ENCODE results near the gene PDXDC1.
"Not testable (repeated sequence)": the region's sequence is repeated elsewhere in the genome, so short reads cannot be mapped to it uniquely, and the experiment has no call there.

PDXDC1 gene

GRCh38 chr16:15015671-15016070 is 40.8 kb downstream of the PDXDC1 start:
- not testable (repeated sequence) for H3K9me3 ChIP-seq (ENCODE audit: control insufficient read depth in 2 of 2, low read length in 2 of 2); H3K4me3 ChIP-seq (ENCODE audit: low read length in 2 of 2); H3K27ac ChIP-seq (ENCODE audit: low read depth in 2 of 2, low read length in 2 of 2); H3K4me1 ChIP-seq (ENCODE audit: control insufficient read depth in 2 of 2, insufficient read depth in 2 of 2, low read length in 2 of 2); H3K9ac ChIP-seq (ENCODE audit: low read depth in 1 of 2, low read length in 2 of 2); H3K27me3 ChIP-seq (ENCODE audit: control insufficient read depth in 2 of 2, insufficient read depth in 2 of 2, low read length in 2 of 2)
- H3K36me3 ChIP-seq (ENCODE audit: control insufficient read depth in 2 of 2, insufficient read depth in 2 of 2, low read length in 2 of 2): peaks cover 37 to 42% of the 10 kb centered on the region in 2 donors

GRCh38 chr16:15016354-15016753 is 41.5 kb downstream of the PDXDC1 start:
- not testable (repeated sequence) for H3K4me1 ChIP-seq (ENCODE audit: control insufficient read depth in 2 of 2, insufficient read depth in 2 of 2, low read length in 2 of 2); H3K9me3 ChIP-seq (ENCODE audit: control insufficient read depth in 2 of 2, low read length in 2 of 2); H3K4me3 ChIP-seq (ENCODE audit: low read length in 2 of 2); H3K27ac ChIP-seq (ENCODE audit: low read depth in 2 of 2, low read length in 2 of 2); H3K9ac ChIP-seq (ENCODE audit: low read depth in 1 of 2, low read length in 2 of 2); H3K27me3 ChIP-seq (ENCODE audit: control insufficient read depth in 2 of 2, insufficient read depth in 2 of 2, low read length in 2 of 2)
- H3K36me3 ChIP-seq (ENCODE audit: control insufficient read depth in 2 of 2, insufficient read depth in 2 of 2, low read length in 2 of 2): peaks cover 35 to 39% of the 10 kb centered on the region in 2 donors

DNA sequence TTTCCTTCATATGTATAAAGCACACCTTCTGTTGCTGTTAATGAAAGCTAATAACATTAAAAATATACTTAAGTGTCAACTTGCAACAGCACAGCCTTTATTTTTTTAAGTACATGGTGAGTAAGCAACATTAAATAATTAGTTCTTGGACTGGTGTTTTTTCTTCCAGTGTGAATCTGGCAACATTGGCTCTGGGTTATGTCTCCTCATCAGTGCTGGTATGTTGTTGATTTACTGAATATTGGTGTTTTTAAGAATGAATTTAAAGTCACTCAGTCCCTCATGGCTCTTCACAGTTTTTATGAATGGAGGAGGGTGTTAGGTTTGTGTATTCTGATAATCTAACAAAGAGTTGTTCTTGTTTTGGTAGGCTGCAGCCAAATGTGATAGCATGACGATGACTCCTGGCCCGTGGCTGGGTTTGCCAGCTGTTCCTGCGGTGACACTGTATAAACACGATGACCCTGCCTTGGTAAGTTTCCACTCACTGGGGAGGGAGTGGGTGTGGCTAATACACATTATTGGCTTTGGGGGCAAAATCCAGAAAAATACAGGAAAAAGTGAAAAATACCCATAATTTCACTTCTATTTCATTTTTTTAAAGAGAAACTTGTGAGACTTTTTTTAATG is 42.2 kb downstream of the PDXDC1 start:
- H3K27me3 ChIP-seq (ENCODE audit: control insufficient read depth in 2 of 2, insufficient read depth in 2 of 2, low read length in 2 of 2); H3K9ac ChIP-seq (ENCODE audit: low read depth in 1 of 2, low read length in 2 of 2); H3K4me3 ChIP-seq (ENCODE audit: low read length in 2 of 2); H3K27ac ChIP-seq (ENCODE audit: low read depth in 2 of 2, low read length in 2 of 2); H3K4me1 ChIP-seq (ENCODE audit: control insufficient read depth in 2 of 2, insufficient read depth in 2 of 2, low read length in 2 of 2); H3K9me3 ChIP-seq (ENCODE audit: control insufficient read depth in 2 of 2, low read length in 2 of 2): not testable (repeated sequence)
- H3K36me3 ChIP-seq (ENCODE audit: control insufficient read depth in 2 of 2, insufficient read depth in 2 of 2, low read length in 2 of 2): peaks cover 38 to 44% of the 10 kb centered on the region in 2 donors

DNA sequence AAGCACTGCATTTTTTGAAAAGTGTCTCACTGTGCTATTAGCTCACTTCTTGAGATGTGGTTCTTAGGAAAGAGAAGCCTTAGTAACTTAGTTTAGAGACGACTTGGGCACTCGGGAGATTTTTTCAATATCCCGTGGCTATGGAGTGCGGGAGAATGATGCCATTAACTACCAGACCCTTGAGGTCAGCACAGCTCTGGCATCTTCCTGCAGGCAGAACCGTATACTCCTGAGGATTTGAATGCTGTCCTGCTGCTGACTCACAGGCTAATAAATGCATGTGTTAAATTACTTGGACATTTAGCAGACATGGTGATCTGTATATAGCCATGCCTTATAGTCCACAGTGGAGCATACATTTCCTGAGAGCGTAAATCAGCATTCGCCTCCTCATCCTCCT is 46.6 kb downstream of the PDXDC1 start:
- not testable (repeated sequence) for H3K27me3 ChIP-seq (ENCODE audit: control insufficient read depth in 2 of 2, insufficient read depth in 2 of 2, low read length in 2 of 2); H3K4me3 ChIP-seq (ENCODE audit: low read length in 2 of 2); H3K9me3 ChIP-seq (ENCODE audit: control insufficient read depth in 2 of 2, low read length in 2 of 2); H3K27ac ChIP-seq (ENCODE audit: low read depth in 2 of 2, low read length in 2 of 2); H3K4me1 ChIP-seq (ENCODE audit: control insufficient read depth in 2 of 2, insufficient read depth in 2 of 2, low read length in 2 of 2); H3K9ac ChIP-seq (ENCODE audit: low read depth in 1 of 2, low read length in 2 of 2)
- H3K36me3 ChIP-seq (ENCODE audit: control insufficient read depth in 2 of 2, insufficient read depth in 2 of 2, low read length in 2 of 2): peaks cover 58% of the 10 kb centered on the region in 2 donors

- H3K4me1 ChIP-seq (ENCODE audit: control insufficient read depth in 2 of 2, insufficient read depth in 2 of 2, low read length in 2 of 2); H3K27me3 ChIP-seq (ENCODE audit: control insufficient read depth in 2 of 2, insufficient read depth in 2 of 2, low read length in 2 of 2); H3K9me3 ChIP-seq (ENCODE audit: control insufficient read depth in 2 of 2, low read length in 2 of 2); H3K9ac ChIP-seq (ENCODE audit: low read depth in 1 of 2, low read length in 2 of 2); H3K27ac ChIP-seq (ENCODE audit: low read depth in 2 of 2, low read length in 2 of 2); H3K4me3 ChIP-seq (ENCODE audit: low read length in 2 of 2): not testable (repeated sequence)
- peaks cover 57 to 58% of the 10 kb centered on the region in 2 donors for H3K36me3 ChIP-seq (ENCODE audit: control insufficient read depth in 2 of 2, insufficient read depth in 2 of 2, low read length in 2 of 2)
These were observed 47.4 kb downstream of the PDXDC1 start for GRCh38 chr16:15022194-15022593.

DNA sequence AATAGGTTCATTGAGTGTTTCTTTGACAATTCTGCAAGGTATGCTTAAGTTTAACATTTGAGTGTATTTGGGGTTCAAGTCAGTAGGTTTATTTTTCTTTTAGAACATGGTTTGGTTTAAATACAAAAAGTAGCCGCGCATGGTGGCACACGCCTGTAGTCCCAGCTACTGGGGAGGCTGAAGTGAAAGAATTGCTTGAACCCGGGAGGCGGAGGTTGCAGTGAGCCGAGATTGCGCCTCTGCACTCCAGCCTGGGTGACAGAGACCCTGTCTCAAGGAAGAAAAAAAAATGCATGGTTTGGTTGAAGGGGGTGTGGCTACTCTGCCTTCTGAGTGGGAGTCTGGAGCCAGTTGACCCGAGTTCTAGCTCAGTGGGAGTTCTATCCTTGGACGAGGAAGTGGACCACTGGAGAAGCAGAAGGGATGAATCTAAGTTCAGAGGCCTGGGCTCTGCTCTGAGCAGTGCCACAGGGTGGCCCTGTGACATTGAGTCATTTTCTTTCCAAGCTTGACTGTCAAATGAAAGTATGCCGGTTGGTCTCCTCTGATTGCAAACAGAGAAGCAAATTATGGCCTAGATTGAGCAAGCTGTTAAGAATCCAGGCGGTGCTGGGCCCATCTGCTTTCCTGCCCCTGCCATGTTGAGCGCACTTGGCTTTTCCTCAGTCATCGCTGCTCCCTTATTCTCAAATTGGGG is 48.7 kb downstream of the PDXDC1 start:
- not testable (repeated sequence) for H3K27me3 ChIP-seq (ENCODE audit: control insufficient read depth in 2 of 2, insufficient read depth in 2 of 2, low read length in 2 of 2); H3K9me3 ChIP-seq (ENCODE audit: control insufficient read depth in 2 of 2, low read length in 2 of 2); H3K4me3 ChIP-seq (ENCODE audit: low read length in 2 of 2); H3K9ac ChIP-seq (ENCODE audit: low read depth in 1 of 2, low read length in 2 of 2); H3K4me1 ChIP-seq (ENCODE audit: control insufficient read depth in 2 of 2, insufficient read depth in 2 of 2, low read length in 2 of 2); H3K27ac ChIP-seq (ENCODE audit: low read depth in 2 of 2, low read length in 2 of 2)
- H3K36me3 ChIP-seq (ENCODE audit: control insufficient read depth in 2 of 2, insufficient read depth in 2 of 2, low read length in 2 of 2): peaks cover 58 to 61% of the 10 kb centered on the region in 2 donors

GRCh38 chr16:15024858-15025199 is 50.0 kb downstream of the PDXDC1 start:
- not testable (repeated sequence) for H3K4me1 ChIP-seq (ENCODE audit: control insufficient read depth in 2 of 2, insufficient read depth in 2 of 2, low read length in 2 of 2); H3K9ac ChIP-seq (ENCODE audit: low read depth in 1 of 2, low read length in 2 of 2); H3K4me3 ChIP-seq (ENCODE audit: low read length in 2 of 2); H3K27me3 ChIP-seq (ENCODE audit: control insufficient read depth in 2 of 2, insufficient read depth in 2 of 2, low read length in 2 of 2); H3K9me3 ChIP-seq (ENCODE audit: control insufficient read depth in 2 of 2, low read length in 2 of 2)
- peaks cover 60% of the 10 kb centered on the region in 2 donors for H3K36me3 ChIP-seq (ENCODE audit: control insufficient read depth in 2 of 2, insufficient read depth in 2 of 2, low read length in 2 of 2)
- H3K27ac ChIP-seq (ENCODE audit: low read depth in 2 of 2, low read length in 2 of 2): peak overlapping the region in 1 of 2 donors; percentile 49

- H3K9ac ChIP-seq (ENCODE audit: low read depth in 1 of 2, low read length in 2 of 2); H3K4me3 ChIP-seq (ENCODE audit: low read length in 2 of 2); H3K9me3 ChIP-seq (ENCODE audit: control insufficient read depth in 2 of 2, low read length in 2 of 2); H3K4me1 ChIP-seq (ENCODE audit: control insufficient read depth in 2 of 2, insufficient read depth in 2 of 2, low read length in 2 of 2); H3K27me3 ChIP-seq (ENCODE audit: control insufficient read depth in 2 of 2, insufficient read depth in 2 of 2, low read length in 2 of 2): not testable (repeated sequence)
- Histone ChIP-seq H3K36me3 (ENCODE audit: control insufficient read depth in 2 of 2, insufficient read depth in 2 of 2, low read length in 2 of 2) (peaks cover 59 to 61% of the 10 kb centered on the region in 2 donors), H3K27ac (ENCODE audit: low read depth in 2 of 2, low read length in 2 of 2) (peak overlapping the region; percentile 49 to 62)
These were observed 50.6 kb downstream of the PDXDC1 start for GRCh38 chr16:15025234-15025951.

DNA sequence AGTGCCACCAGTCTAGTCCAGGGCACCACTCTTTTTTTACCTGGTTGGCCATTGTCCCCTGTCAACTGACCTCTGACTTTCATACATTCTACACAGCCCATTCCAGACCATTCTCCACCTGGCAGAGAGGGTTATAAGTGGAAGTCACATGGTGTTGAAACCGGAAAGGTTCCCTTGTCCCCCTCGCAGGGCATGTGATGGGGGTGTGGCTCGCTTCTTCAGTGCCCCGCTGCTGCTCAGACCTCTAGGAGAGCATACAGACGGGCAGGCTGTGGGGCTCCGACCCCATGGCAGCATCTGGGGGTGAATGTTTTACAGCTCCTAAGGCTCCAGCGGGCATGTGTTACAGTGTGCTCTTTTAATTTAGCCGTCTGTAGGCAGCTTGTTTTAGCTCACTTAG is 52.2 kb downstream of the PDXDC1 start:
- H3K27ac ChIP-seq (ENCODE audit: low read depth in 2 of 2, low read length in 2 of 2); H3K9me3 ChIP-seq (ENCODE audit: control insufficient read depth in 2 of 2, low read length in 2 of 2); H3K9ac ChIP-seq (ENCODE audit: low read depth in 1 of 2, low read length in 2 of 2); H3K4me3 ChIP-seq (ENCODE audit: low read length in 2 of 2); H3K27me3 ChIP-seq (ENCODE audit: control insufficient read depth in 2 of 2, insufficient read depth in 2 of 2, low read length in 2 of 2); H3K4me1 ChIP-seq (ENCODE audit: control insufficient read depth in 2 of 2, insufficient read depth in 2 of 2, low read length in 2 of 2): not testable (repeated sequence)
- peaks cover 64 to 65% of the 10 kb centered on the region in 2 donors for H3K36me3 ChIP-seq (ENCODE audit: control insufficient read depth in 2 of 2, insufficient read depth in 2 of 2, low read length in 2 of 2)

DNA sequence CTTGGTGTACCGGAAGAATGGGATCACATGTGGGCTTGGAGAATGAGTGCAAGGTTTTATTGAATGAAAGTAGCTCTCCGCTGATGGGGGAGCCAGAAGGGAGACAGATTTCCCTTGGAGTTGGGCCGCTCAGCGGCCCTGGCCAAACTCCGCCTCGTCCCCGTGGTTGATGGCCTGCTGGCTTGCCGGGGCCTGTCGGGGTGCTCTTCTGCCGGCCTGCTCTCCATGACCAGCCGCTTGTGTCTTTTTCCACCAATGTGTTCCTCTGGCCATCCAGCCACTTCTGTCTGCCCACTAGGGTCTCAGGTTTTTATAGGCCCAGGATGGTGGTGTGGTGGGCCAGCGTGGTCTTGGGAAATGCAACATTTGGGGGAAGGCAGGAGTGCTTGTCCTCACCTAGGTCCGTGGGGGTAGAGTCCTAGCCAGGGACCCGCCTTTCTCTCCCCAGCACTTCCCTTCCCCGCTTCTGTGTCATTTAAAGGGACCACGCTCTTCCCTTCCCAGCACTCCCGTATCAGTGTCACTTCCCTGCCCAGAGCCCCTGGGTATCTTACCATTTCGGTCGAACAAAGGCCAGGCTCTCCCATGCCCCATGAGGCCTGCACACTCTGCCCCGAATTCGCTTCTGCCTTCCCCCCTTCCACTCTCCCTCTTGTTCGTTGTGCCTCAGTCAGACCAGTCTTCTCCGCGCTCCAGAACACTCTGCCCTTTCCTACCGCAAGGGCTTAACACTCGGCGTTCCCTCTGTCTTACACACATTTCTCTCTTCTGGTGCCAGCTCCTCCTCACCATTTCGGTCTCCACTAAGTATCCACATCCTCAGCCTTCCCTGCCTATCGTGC is 52.9 kb downstream of the PDXDC1 start:
- H3K9ac ChIP-seq (ENCODE audit: low read depth in 1 of 2, low read length in 2 of 2); H3K4me3 ChIP-seq (ENCODE audit: low read length in 2 of 2); H3K9me3 ChIP-seq (ENCODE audit: control insufficient read depth in 2 of 2, low read length in 2 of 2); H3K27me3 ChIP-seq (ENCODE audit: control insufficient read depth in 2 of 2, insufficient read depth in 2 of 2, low read length in 2 of 2); H3K27ac ChIP-seq (ENCODE audit: low read depth in 2 of 2, low read length in 2 of 2); H3K4me1 ChIP-seq (ENCODE audit: control insufficient read depth in 2 of 2, insufficient read depth in 2 of 2, low read length in 2 of 2): not testable (repeated sequence)
- H3K36me3 ChIP-seq (ENCODE audit: control insufficient read depth in 2 of 2, insufficient read depth in 2 of 2, low read length in 2 of 2): peaks cover 64 to 67% of the 10 kb centered on the region in 2 donors
